Esophagus squamous epithelium (tissue), 4 donors: ENCODE measurements around the gene LENEP.

Experiments used
- CTCF ChIP-seq, 6 experiments: fragments of 450-650 bp in 4 of 6; fragments of 200-600 bp in 2 of 6; sonication (generic) in 2 of 6; IDR thresholded peaks; one replicate each; pipeline ENCODE4 v1.5.1; 2016 to 2019; ENCODE audit warnings: antibody characterized with exemption in 6 of 6, mild to moderate bottlenecking in 4 of 6, moderate library complexity in 4 of 6
- POLR2A ChIP-seq, 4 donors: fragments of 450-650 bp; IDR thresholded peaks; one replicate each; pipeline ENCODE4 v1.6.1; 2017; ENCODE audit warnings: antibody characterized with exemption in 4 of 4, mild to moderate bottlenecking in 4 of 4, moderate library complexity in 3 of 4

- TF ChIP-seq POLR2A (IDR thresholded peaks at IDR 0.05) (no peak), CTCF (IDR thresholded peaks at IDR 0.05) (no peak)
Measured at GRCh38 chr1:155009742-155010141, 16.4 kb downstream of the LENEP start.
